RWPE1 (cell line): ENCODE results near the gene SETD3.

Source experiments
- CTCF ChIA-PET: fragments of 350-600 bp; sonication (Branson Sonifier 250); formaldehyde crosslinking; extraction: SDS; loops from one replicate; lab custom pipeline; 2021; lab: Yijun Ruan, JAX
- POLR2A ChIA-PET: fragments of 400-600 bp; formaldehyde crosslinking; extraction: SDS; loops from one replicate; lab custom pipeline; 2020; ENCODE audit warnings: antibody characterized with exemption; ENCODE audit not compliant: low non-redundant PET; lab: Yijun Ruan, JAX
- DNase-seq: peaks from one replicate; pipeline ENCODE4 v3.0.0; 2012; ENCODE audit warnings: low spot score
- H3K27ac ChIP-seq: fragments of 450-650 bp; 2 replicates; pipeline ENCODE4 v1.5.1; 2017
- TF ChIP-seq, protein P1 (sequence below): fragments of 450-650 bp; conservative IDR thresholded peaks from 2 replicates; pipeline ENCODE4 v1.5.1; 2017; ENCODE audit warnings: low read depth, mild to moderate bottlenecking

Gene SETD3

DNA sequence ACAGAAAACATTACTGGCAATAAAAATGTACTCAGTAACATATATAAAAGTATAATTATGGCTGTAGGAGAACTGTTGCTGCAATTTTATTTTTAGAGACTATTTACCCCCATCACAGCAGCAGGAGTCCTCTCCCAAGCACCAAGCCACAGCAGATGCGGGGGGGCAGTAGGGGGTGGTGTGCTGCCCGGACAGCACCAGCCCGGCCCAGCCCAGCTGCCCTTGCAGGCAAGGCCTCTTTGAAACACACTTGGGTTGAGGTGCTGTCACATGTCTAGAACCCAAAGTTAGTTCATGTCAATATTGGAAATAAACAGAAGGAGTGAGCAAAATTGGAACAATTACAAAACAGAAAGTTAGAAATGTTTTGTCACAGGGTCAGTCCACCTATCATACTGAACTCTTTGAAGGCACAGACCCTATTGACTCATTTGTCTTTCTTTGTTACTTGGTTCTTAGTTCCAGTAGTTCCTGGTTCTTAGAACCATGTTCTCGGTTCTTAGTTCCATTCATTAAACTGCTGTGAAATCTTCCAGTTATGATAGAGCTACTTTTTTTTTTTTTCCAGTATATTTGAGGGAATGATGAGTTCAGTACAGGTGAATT lies 23.3 kb upstream of the SETD3 start:
- DNase-seq = no peak
- ChIA-PET POLR2A (no interaction called here), CTCF (interaction anchor here (0.6 kb wide), 1 partner anchor 717 kb away, joined by 5 read pairs; no protein-coding TSS in a partner anchor)
- H3K27ac ChIP-seq = no peak overlapping the region
- TF ChIP-seq, protein P1, sequence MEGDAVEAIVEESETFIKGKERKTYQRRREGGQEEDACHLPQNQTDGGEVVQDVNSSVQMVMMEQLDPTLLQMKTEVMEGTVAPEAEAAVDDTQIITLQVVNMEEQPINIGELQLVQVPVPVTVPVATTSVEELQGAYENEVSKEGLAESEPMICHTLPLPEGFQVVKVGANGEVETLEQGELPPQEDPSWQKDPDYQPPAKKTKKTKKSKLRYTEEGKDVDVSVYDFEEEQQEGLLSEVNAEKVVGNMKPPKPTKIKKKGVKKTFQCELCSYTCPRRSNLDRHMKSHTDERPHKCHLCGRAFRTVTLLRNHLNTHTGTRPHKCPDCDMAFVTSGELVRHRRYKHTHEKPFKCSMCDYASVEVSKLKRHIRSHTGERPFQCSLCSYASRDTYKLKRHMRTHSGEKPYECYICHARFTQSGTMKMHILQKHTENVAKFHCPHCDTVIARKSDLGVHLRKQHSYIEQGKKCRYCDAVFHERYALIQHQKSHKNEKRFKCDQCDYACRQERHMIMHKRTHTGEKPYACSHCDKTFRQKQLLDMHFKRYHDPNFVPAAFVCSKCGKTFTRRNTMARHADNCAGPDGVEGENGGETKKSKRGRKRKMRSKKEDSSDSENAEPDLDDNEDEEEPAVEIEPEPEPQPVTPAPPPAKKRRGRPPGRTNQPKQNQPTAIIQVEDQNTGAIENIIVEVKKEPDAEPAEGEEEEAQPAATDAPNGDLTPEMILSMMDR = no peak

DNA sequence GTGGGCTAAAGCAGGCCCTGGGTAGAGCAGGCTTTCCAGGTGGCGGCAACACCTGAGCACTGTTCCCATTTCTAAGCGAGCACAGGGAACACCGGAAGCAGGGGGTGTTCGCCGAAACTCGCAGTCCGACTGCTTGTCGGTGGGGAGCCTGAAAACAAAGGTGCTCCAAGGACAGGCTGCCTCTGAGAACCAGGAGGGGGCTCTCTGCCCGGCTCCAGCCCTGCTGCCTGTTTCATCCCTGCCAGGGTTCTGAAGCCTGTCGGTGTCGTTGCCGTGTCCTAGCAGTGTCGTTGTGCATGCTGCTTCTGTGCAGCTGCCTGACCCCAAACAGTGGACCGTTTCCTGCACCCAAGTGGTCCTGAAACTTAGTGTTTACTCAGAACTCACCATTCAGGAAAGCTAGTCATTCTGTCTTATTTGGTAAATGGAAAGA lies 22.3 kb upstream of the SETD3 start:
- DNase-seq = no peak
- ChIA-PET CTCF (interaction anchor here (0.6 kb wide), 1 partner anchor 718 kb away, joined by 5 read pairs; no protein-coding TSS in a partner anchor), POLR2A (no interaction called here)
- H3K27ac ChIP-seq = no peak overlapping the region
- TF ChIP-seq, protein P1 = no peak

DNA sequence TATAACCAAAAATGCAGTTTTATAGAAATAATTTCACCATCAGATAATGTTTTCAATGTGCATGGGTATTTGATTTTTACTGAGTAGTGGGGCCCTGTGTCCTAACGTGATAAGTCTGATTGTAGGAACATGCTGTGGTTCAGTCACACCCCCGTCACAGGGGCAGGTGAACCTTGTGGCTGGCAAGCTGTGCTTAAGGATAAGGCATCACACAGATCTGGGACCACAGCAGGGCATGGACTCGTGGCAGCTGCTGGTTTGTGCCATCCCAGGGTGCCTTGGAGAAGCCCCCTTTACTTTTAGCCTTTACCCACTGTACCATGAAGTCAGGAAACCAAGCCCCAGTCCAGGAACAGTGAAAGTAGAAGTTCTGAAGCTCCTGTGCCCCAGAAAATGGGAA lies 17.2 kb upstream of the SETD3 start:
- DNase-seq = no peak
- TF ChIP-seq, protein P1 = no peak
- no peak overlapping the region for H3K27ac ChIP-seq
- CTCF ChIA-PET = no interaction called here
- POLR2A ChIA-PET = no interaction called here

DNA sequence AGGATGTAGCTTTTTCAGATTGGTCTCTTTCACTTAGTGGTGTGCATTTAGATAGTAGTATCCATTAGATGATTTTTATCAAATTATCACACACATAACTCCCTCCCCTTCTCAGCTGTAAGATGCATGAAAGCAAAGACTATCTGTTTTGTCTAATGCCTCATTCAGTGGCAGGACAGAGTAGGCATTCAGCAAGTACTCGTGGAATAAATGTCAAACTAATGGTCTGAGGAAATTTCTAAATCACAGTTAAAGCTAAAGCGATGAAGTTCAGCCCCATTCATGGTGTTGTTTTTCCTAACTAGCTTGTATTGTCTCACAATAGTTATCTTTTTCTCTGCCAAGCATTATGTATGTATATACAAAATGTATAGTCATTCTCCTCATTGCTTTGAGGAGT lies 16.7 kb upstream of the SETD3 start:
- DNase-seq = no peak
- ChIA-PET POLR2A (no interaction called here), CTCF (no interaction called here)
- TF ChIP-seq, protein P1 = no peak
- no peak overlapping the region for H3K27ac ChIP-seq

DNA sequence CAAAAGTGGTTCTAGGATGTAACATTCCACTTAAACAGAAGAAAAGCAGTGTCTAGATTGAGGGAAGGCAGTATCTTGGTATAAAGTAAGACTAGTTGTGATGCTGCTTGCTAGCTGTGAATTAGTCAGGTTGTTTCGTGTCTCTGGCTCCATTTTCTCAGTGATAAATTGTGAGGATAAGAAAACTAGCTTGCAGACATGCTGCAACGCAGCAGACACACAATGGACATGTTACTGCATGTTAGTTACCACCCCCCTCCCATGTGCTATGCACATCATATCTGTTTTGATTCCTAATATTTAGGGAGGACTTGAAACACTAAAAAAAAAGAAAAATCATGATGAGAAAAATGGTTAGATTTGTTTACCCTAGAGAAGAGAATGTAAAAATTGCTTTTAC lies 3.4 kb upstream of the SETD3 start:
- ChIA-PET CTCF (no interaction called here), POLR2A (no interaction called here)
- DNase-seq = no peak
- H3K27ac ChIP-seq = no peak overlapping the region
- TF ChIP-seq, protein P1 = no peak

DNA sequence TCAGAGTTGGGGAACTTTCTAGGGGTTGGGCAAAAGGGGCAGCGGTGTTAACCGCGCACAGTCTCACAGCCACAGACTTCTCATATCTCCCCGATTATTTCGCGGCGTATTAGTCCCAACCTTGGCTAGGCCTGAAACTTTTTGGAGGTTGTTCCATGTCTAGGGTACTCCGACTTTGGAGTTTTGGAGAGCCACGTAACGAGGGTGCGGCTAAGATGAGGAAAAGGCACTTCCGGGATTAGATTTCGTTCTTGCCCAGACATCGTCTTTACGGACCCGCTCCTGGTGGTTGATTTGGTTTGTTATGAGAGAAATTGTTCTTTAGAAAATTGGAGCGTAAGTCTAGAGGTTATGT lies 1.1 kb upstream of the SETD3 start:
- H3K27ac ChIP-seq = peak overlapping the region; percentile 89
- peak; percentile 27 for DNase-seq
- CTCF ChIA-PET = interaction anchor here (0.7 kb wide), 1 partner anchor 640 kb away, joined by 3 read pairs; no protein-coding TSS in a partner anchor
- TF ChIP-seq, protein P1 = no peak
- POLR2A ChIA-PET = interaction anchor here (1.0 kb wide), 2 partner anchors 9 to 123 kb away, joined by 3 to 4 read pairs; partner anchors contain the start of gene CCDC85C
